ENCODE measurements around the gene AGPS. TPM values are rescaled to one million over a fixed set of nuclear protein-coding genes. Genes with fewer than 3 reads are reported as not detected.

Gene AGPS
- total and polyA plus RNA-seq, 2 donors: 9.6 to 34.7 TPM

- no peaks in the 10 kb centered on the region for H3K9me3 ChIP-seq (ENCODE audit: control insufficient read depth in 2 of 2, insufficient read depth in 1 of 2, low read length in 1 of 2)
- no peaks in the 10 kb centered on the region for H3K36me3 ChIP-seq (ENCODE audit: control insufficient read depth in 2 of 2, insufficient read depth in 2 of 2, low read length in 1 of 2)
- H3K27ac ChIP-seq (ENCODE audit: low read depth in 1 of 2, low read length in 1 of 2): no peak overlapping the region
- WGBS: 100% methylated on average over 1 of the region's 1 CpG
- no peaks in the 10 kb centered on the region for H3K4me1 ChIP-seq (ENCODE audit: control insufficient read depth in 2 of 2, insufficient read depth in 2 of 2, low read length in 2 of 2)
- no peaks in the 10 kb centered on the region for H3K27me3 ChIP-seq (ENCODE audit: control insufficient read depth in 2 of 2, insufficient read depth in 1 of 2, low read length in 1 of 2)
- H3K4me3 ChIP-seq (ENCODE audit: low read length in 2 of 2): no peak overlapping the region
- no peak for DNase-seq (ENCODE audit: low read depth in 6 of 9, low spot score in 9 of 9)
These were observed 189.4 kb downstream of the AGPS start for GRCh38 chr2:177582000-177582399.

- H3K4me1 ChIP-seq (ENCODE audit: control insufficient read depth in 2 of 2, insufficient read depth in 2 of 2, low read length in 2 of 2): no peaks in the 10 kb centered on the region
- no peaks in the 10 kb centered on the region for H3K9me3 ChIP-seq (ENCODE audit: control insufficient read depth in 2 of 2, insufficient read depth in 1 of 2, low read length in 1 of 2)
- no peaks in the 10 kb centered on the region for H3K36me3 ChIP-seq (ENCODE audit: control insufficient read depth in 2 of 2, insufficient read depth in 2 of 2, low read length in 1 of 2)
- H3K4me3 ChIP-seq (ENCODE audit: low read length in 2 of 2): no peak overlapping the region
- no peak overlapping the region for H3K27ac ChIP-seq (ENCODE audit: low read depth in 1 of 2, low read length in 1 of 2)
- no peak for DNase-seq (ENCODE audit: low read depth in 6 of 9, low spot score in 9 of 9)
- whole genome bisulfite sequencing: 97% methylated on average over 6 of the region's 6 CpGs
- H3K27me3 ChIP-seq (ENCODE audit: control insufficient read depth in 2 of 2, insufficient read depth in 1 of 2, low read length in 1 of 2): no peaks in the 10 kb centered on the region
These were observed 191.6 kb downstream of the AGPS start for GRCh38 chr2:177584030-177584692.

GRCh38 chr2:177585234-177585863, 192.8 kb downstream of the AGPS start:
- WGBS: 94% methylated on average over 5 of the region's 5 CpGs
- no peaks in the 10 kb centered on the region for H3K9me3 ChIP-seq (ENCODE audit: control insufficient read depth in 2 of 2, insufficient read depth in 1 of 2, low read length in 1 of 2)
- H3K27me3 ChIP-seq (ENCODE audit: control insufficient read depth in 2 of 2, insufficient read depth in 1 of 2, low read length in 1 of 2): no peaks in the 10 kb centered on the region
- no peak for DNase-seq (ENCODE audit: low read depth in 6 of 9, low spot score in 9 of 9)
- H3K36me3 ChIP-seq (ENCODE audit: control insufficient read depth in 2 of 2, insufficient read depth in 2 of 2, low read length in 1 of 2): no peaks in the 10 kb centered on the region
- H3K4me3 ChIP-seq (ENCODE audit: low read length in 2 of 2): no peak overlapping the region
- no peak overlapping the region for H3K27ac ChIP-seq (ENCODE audit: low read depth in 1 of 2, low read length in 1 of 2)
- H3K4me1 ChIP-seq (ENCODE audit: control insufficient read depth in 2 of 2, insufficient read depth in 2 of 2, low read length in 2 of 2): no peaks in the 10 kb centered on the region

- DNase-seq (ENCODE audit: low read depth in 6 of 9, low spot score in 9 of 9): no peak
- H3K4me3 ChIP-seq (ENCODE audit: low read length in 2 of 2): no peak overlapping the region
- H3K36me3 ChIP-seq (ENCODE audit: control insufficient read depth in 2 of 2, insufficient read depth in 2 of 2, low read length in 1 of 2): no peaks in the 10 kb centered on the region
- no peaks in the 10 kb centered on the region for H3K9me3 ChIP-seq (ENCODE audit: control insufficient read depth in 2 of 2, insufficient read depth in 1 of 2, low read length in 1 of 2)
- no peaks in the 10 kb centered on the region for H3K4me1 ChIP-seq (ENCODE audit: control insufficient read depth in 2 of 2, insufficient read depth in 2 of 2, low read length in 2 of 2)
- H3K27me3 ChIP-seq (ENCODE audit: control insufficient read depth in 2 of 2, insufficient read depth in 1 of 2, low read length in 1 of 2): no peaks in the 10 kb centered on the region
- H3K27ac ChIP-seq (ENCODE audit: low read depth in 1 of 2, low read length in 1 of 2): no peak overlapping the region
- WGBS: 67% methylated on average over 1 of the region's 1 CpG
These were observed 193.6 kb downstream of the AGPS start for GRCh38 chr2:177586154-177586553.

- DNase-seq (ENCODE audit: low read depth in 6 of 9, low spot score in 9 of 9): no peak
- H3K36me3 ChIP-seq (ENCODE audit: control insufficient read depth in 2 of 2, insufficient read depth in 2 of 2, low read length in 1 of 2): no peaks in the 10 kb centered on the region
- 97% methylated on average over 1 of the region's 1 CpG for WGBS
- H3K4me1 ChIP-seq (ENCODE audit: control insufficient read depth in 2 of 2, insufficient read depth in 2 of 2, low read length in 2 of 2): no peaks in the 10 kb centered on the region
- no peaks in the 10 kb centered on the region for H3K9me3 ChIP-seq (ENCODE audit: control insufficient read depth in 2 of 2, insufficient read depth in 1 of 2, low read length in 1 of 2)
- H3K4me3 ChIP-seq (ENCODE audit: low read length in 2 of 2): no peak overlapping the region
- no peaks in the 10 kb centered on the region for H3K27me3 ChIP-seq (ENCODE audit: control insufficient read depth in 2 of 2, insufficient read depth in 1 of 2, low read length in 1 of 2)
- H3K27ac ChIP-seq (ENCODE audit: low read depth in 1 of 2, low read length in 1 of 2): no peak overlapping the region
These were observed 194.8 kb downstream of the AGPS start for GRCh38 chr2:177587371-177587770.

- 94% methylated on average over 3 of the region's 3 CpGs for WGBS
- no peak overlapping the region for H3K4me3 ChIP-seq (ENCODE audit: low read length in 2 of 2)
These were observed 196.1 kb downstream of the AGPS start for GRCh38 chr2:177588671-177589070.

GRCh38 chr2:177589186-177589585, 196.6 kb downstream of the AGPS start:
- Histone ChIP-seq H3K4me1 (ENCODE audit: control insufficient read depth in 2 of 2, insufficient read depth in 2 of 2, low read length in 2 of 2) (peaks cover 0 to 4% of the 10 kb centered on the region in 2 donors), H3K9me3 (ENCODE audit: control insufficient read depth in 2 of 2, insufficient read depth in 1 of 2, low read length in 1 of 2) (no peaks in the 10 kb centered on the region), H3K27ac (ENCODE audit: low read depth in 1 of 2, low read length in 1 of 2) (no peak overlapping the region), H3K27me3 (ENCODE audit: control insufficient read depth in 2 of 2, insufficient read depth in 1 of 2, low read length in 1 of 2) (no peaks in the 10 kb centered on the region), H3K36me3 (ENCODE audit: control insufficient read depth in 2 of 2, insufficient read depth in 2 of 2, low read length in 1 of 2) (no peaks in the 10 kb centered on the region), H3K4me3 (ENCODE audit: low read length in 2 of 2) (no peak overlapping the region)
- DNase-seq (ENCODE audit: low read depth in 6 of 9, low spot score in 9 of 9): no peak
- 98% methylated on average over 1 of the region's 1 CpG for WGBS

More at GRCh38 chr2:177588671-177589070, 196.1 kb downstream of the AGPS start:
- Histone ChIP-seq H3K36me3 (ENCODE audit: control insufficient read depth in 2 of 2, insufficient read depth in 2 of 2, low read length in 1 of 2) (no peaks in the 10 kb centered on the region), H3K4me1 (ENCODE audit: control insufficient read depth in 2 of 2, insufficient read depth in 2 of 2, low read length in 2 of 2) (peaks cover 0 to 2% of the 10 kb centered on the region in 2 donors), H3K27me3 (ENCODE audit: control insufficient read depth in 2 of 2, insufficient read depth in 1 of 2, low read length in 1 of 2) (no peaks in the 10 kb centered on the region), H3K9me3 (ENCODE audit: control insufficient read depth in 2 of 2, insufficient read depth in 1 of 2, low read length in 1 of 2) (no peaks in the 10 kb centered on the region), H3K27ac (ENCODE audit: low read depth in 1 of 2, low read length in 1 of 2) (no peak overlapping the region)
- DNase-seq (ENCODE audit: low read depth in 6 of 9, low spot score in 9 of 9): no peak

- no peaks in the 10 kb centered on the region for H3K9me3 ChIP-seq (ENCODE audit: control insufficient read depth in 2 of 2, insufficient read depth in 1 of 2, low read length in 1 of 2)
- H3K4me3 ChIP-seq (ENCODE audit: low read length in 2 of 2): no peak overlapping the region
- WGBS: 97% methylated on average over 2 of the region's 2 CpGs
- H3K27me3 ChIP-seq (ENCODE audit: control insufficient read depth in 2 of 2, insufficient read depth in 1 of 2, low read length in 1 of 2): no peaks in the 10 kb centered on the region
- H3K27ac ChIP-seq (ENCODE audit: low read depth in 1 of 2, low read length in 1 of 2): no peak overlapping the region
- no peaks in the 10 kb centered on the region for H3K36me3 ChIP-seq (ENCODE audit: control insufficient read depth in 2 of 2, insufficient read depth in 2 of 2, low read length in 1 of 2)
- no peak for DNase-seq (ENCODE audit: low read depth in 6 of 9, low spot score in 9 of 9)
- H3K4me1 ChIP-seq (ENCODE audit: control insufficient read depth in 2 of 2, insufficient read depth in 2 of 2, low read length in 2 of 2): peaks cover 0 to 7% of the 10 kb centered on the region in 2 donors
These were observed 199.8 kb downstream of the AGPS start for GRCh38 chr2:177592397-177592796.

- H3K9me3 ChIP-seq (ENCODE audit: control insufficient read depth in 2 of 2, insufficient read depth in 1 of 2, low read length in 1 of 2): no peaks in the 10 kb centered on the region
- H3K4me1 ChIP-seq (ENCODE audit: control insufficient read depth in 2 of 2, insufficient read depth in 2 of 2, low read length in 2 of 2): peaks cover 0 to 10% of the 10 kb centered on the region in 2 donors
- no peak for DNase-seq (ENCODE audit: low read depth in 6 of 9, low spot score in 9 of 9)
These were observed 200.4 kb downstream of the AGPS start for GRCh38 chr2:177592945-177593344.

More at GRCh38 chr2:177592945-177593344, 200.4 kb downstream of the AGPS start:
- no peaks in the 10 kb centered on the region for H3K36me3 ChIP-seq (ENCODE audit: control insufficient read depth in 2 of 2, insufficient read depth in 2 of 2, low read length in 1 of 2)
- no peak overlapping the region for H3K4me3 ChIP-seq (ENCODE audit: low read length in 2 of 2)
- H3K27ac ChIP-seq (ENCODE audit: low read depth in 1 of 2, low read length in 1 of 2): no peak overlapping the region
- H3K27me3 ChIP-seq (ENCODE audit: control insufficient read depth in 2 of 2, insufficient read depth in 1 of 2, low read length in 1 of 2): no peaks in the 10 kb centered on the region

Measured in thymus (tissue), 11 donors.